ENCODE results near the gene FPGS.
"Not testable (repeated sequence)": the region's sequence is repeated elsewhere in the genome, so short reads cannot be mapped to it uniquely, and the experiment has no call there.

Gene FPGS

GRCh38 chr9:127755061-127756060 lies 47.3 kb upstream of the FPGS start:
- H3K9ac ChIP-seq = no peak overlapping the region
- no peak overlapping the region for H3K4me2 ChIP-seq (ENCODE audit: low read length)
- H2AFZ ChIP-seq = no peak overlapping the region
- no peak overlapping the region for H3K4me3 ChIP-seq (ENCODE audit: low read depth, low read length)
- no peaks in the 10 kb centered on the region for H3K36me3 ChIP-seq (ENCODE audit: control insufficient read depth, insufficient read depth, low read length)
- peaks cover 12% of the 10 kb centered on the region for H3K27me3 ChIP-seq (ENCODE audit: control insufficient read depth, insufficient read depth, low read length)
- no peaks in the 10 kb centered on the region for H3K9me3 ChIP-seq (ENCODE audit: control insufficient read depth, low read length)
- H3K27ac ChIP-seq = no peak overlapping the region
- H3K4me1 ChIP-seq = no peaks in the 10 kb centered on the region
- no peaks in the 10 kb centered on the region for H3K79me2 ChIP-seq
- TF ChIP-seq CTCF (IDR thresholded peaks at IDR 0.05) = no peak

GRCh38 chr9:127756233-127756632 lies 46.4 kb upstream of the FPGS start:
- H3K27ac ChIP-seq = no peak overlapping the region
- H3K4me2 ChIP-seq (ENCODE audit: low read length) = no peak overlapping the region
- H3K9ac ChIP-seq = no peak overlapping the region
- no peaks in the 10 kb centered on the region for H3K79me2 ChIP-seq
- H3K4me1 ChIP-seq = no peaks in the 10 kb centered on the region
- no peak for TF ChIP-seq CTCF (IDR thresholded peaks at IDR 0.05)
- H2AFZ ChIP-seq = no peak overlapping the region
- H3K9me3 ChIP-seq (ENCODE audit: control insufficient read depth, low read length) = no peaks in the 10 kb centered on the region
- no peak overlapping the region for H3K4me3 ChIP-seq (ENCODE audit: low read depth, low read length)
- H3K27me3 ChIP-seq (ENCODE audit: control insufficient read depth, insufficient read depth, low read length) = peaks cover 12% of the 10 kb centered on the region
- H3K36me3 ChIP-seq (ENCODE audit: control insufficient read depth, insufficient read depth, low read length) = no peaks in the 10 kb centered on the region

- not testable (repeated sequence) for H3K4me3 ChIP-seq (ENCODE audit: low read depth, low read length); H3K4me1 ChIP-seq; H3K79me2 ChIP-seq; H3K9me3 ChIP-seq (ENCODE audit: control insufficient read depth, low read length); H3K27ac ChIP-seq; H3K4me2 ChIP-seq (ENCODE audit: low read length); H3K36me3 ChIP-seq (ENCODE audit: control insufficient read depth, insufficient read depth, low read length); H3K9ac ChIP-seq; H2AFZ ChIP-seq
- peaks cover 12% of the 10 kb centered on the region for H3K27me3 ChIP-seq (ENCODE audit: control insufficient read depth, insufficient read depth, low read length)
These were observed 45.9 kb upstream of the FPGS start for GRCh38 chr9:127756776-127757175.

GRCh38 chr9:127758843-127759242 lies 43.8 kb upstream of the FPGS start:
- TF ChIP-seq CTCF (IDR thresholded peaks at IDR 0.05) = no peak
- H3K4me2 ChIP-seq (ENCODE audit: low read length) = no peak overlapping the region
- no peak overlapping the region for H3K27ac ChIP-seq
- no peaks in the 10 kb centered on the region for H3K36me3 ChIP-seq (ENCODE audit: control insufficient read depth, insufficient read depth, low read length)
- no peak overlapping the region for H3K9ac ChIP-seq
- H2AFZ ChIP-seq = no peak overlapping the region
- H3K4me3 ChIP-seq (ENCODE audit: low read depth, low read length) = no peak overlapping the region
- H3K27me3 ChIP-seq (ENCODE audit: control insufficient read depth, insufficient read depth, low read length) = peaks cover 12% of the 10 kb centered on the region
- no peaks in the 10 kb centered on the region for H3K9me3 ChIP-seq (ENCODE audit: control insufficient read depth, low read length)
- H3K79me2 ChIP-seq = no peaks in the 10 kb centered on the region
- H3K4me1 ChIP-seq = no peaks in the 10 kb centered on the region

- Histone ChIP-seq H3K4me3 (ENCODE audit: low read depth, low read length) (no peak overlapping the region), H3K79me2 (no peaks in the 10 kb centered on the region), H3K27me3 (ENCODE audit: control insufficient read depth, insufficient read depth, low read length) (no peaks in the 10 kb centered on the region), H3K9ac (no peak overlapping the region), H2AFZ (no peak overlapping the region), H3K27ac (peak overlapping the region; percentile 24), H3K9me3 (ENCODE audit: control insufficient read depth, low read length) (no peaks in the 10 kb centered on the region), H3K4me2 (ENCODE audit: low read length) (no peak overlapping the region), H3K4me1 (no peaks in the 10 kb centered on the region), H3K36me3 (ENCODE audit: control insufficient read depth, insufficient read depth, low read length) (no peaks in the 10 kb centered on the region)
- no peak for TF ChIP-seq CTCF (IDR thresholded peaks at IDR 0.05)
These were observed 41.6 kb upstream of the FPGS start for GRCh38 chr9:127761061-127761460.

Data from parathyroid adenoma (tissue), 2 donors.